Measurements from ENCODE around the gene CCDC85B.

CCDC85B gene

GRCh38 chr11:65857853-65858680 is 32.4 kb upstream of the CCDC85B start, which contains the start of gene CFL1:
Gene CFL1, minus strand, starts transcription at chr11:65858180. Its CDS starts 81 bp downstream, at chr11:65858099.
- DNase-seq, result peak; percentile 95

GRCh38 chr11:65858681-65859087 is 31.8 kb upstream of the CCDC85B start:
- no peak for DNase-seq

- DNase-seq, result peak; percentile 99
Measured at GRCh38 chr11:65859095-65859811, 31.2 kb upstream of the CCDC85B start.

GRCh38 chr11:65859812-65860277 is 30.6 kb upstream of the CCDC85B start:
- no peak for DNase-seq

- DNase-seq, result peak; percentile 98
Measured at GRCh38 chr11:65860278-65861164, 30.0 kb upstream of the CCDC85B start, which contains the start of gene MUS81. Gene MUS81, plus strand, starts transcription at chr11:65860433. Its CDS starts 321 bp downstream, at chr11:65860754.

- no peak for DNase-seq
Measured at GRCh38 chr11:65861165-65861505, 29.3 kb upstream of the CCDC85B start.

GRCh38 chr11:65861533-65862183 is 28.8 kb upstream of the CCDC85B start:
- no peak for DNase-seq

- DNase-seq, result no peak
Measured at GRCh38 chr11:65862191-65862735, 28.2 kb upstream of the CCDC85B start.

- DNase-seq, result no peak
Measured at GRCh38 chr11:65862941-65863888, 27.3 kb upstream of the CCDC85B start.

- no peak for DNase-seq
Measured at GRCh38 chr11:65863889-65864705, 26.4 kb upstream of the CCDC85B start.

GRCh38 chr11:65864706-65865471 is 25.6 kb upstream of the CCDC85B start:
- DNase-seq, result no peak

GRCh38 chr11:65865550-65866172 is 24.8 kb upstream of the CCDC85B start:
- DNase-seq, result no peak

GRCh38 chr11:65866509-65867283 is 23.8 kb upstream of the CCDC85B start:
- no peak for DNase-seq

- no peak for DNase-seq
Measured at GRCh38 chr11:65867284-65868071, 23.0 kb upstream of the CCDC85B start.

- no peak for DNase-seq
Measured at GRCh38 chr11:65868076-65868667, 22.3 kb upstream of the CCDC85B start.

GRCh38 chr11:65868907-65869306 is 21.6 kb upstream of the CCDC85B start:
- DNase-seq, result no peak
